ENCODE measurements around the gene CACNA2D1.

CACNA2D1 gene

GRCh38 chr7:82289152-82289535, 154.4 kb downstream of the CACNA2D1 start:
- in situ Hi-C loops (cut with MboI; ENCODE audit: low sequenced_read_pairs) = no loop called here

DNA sequence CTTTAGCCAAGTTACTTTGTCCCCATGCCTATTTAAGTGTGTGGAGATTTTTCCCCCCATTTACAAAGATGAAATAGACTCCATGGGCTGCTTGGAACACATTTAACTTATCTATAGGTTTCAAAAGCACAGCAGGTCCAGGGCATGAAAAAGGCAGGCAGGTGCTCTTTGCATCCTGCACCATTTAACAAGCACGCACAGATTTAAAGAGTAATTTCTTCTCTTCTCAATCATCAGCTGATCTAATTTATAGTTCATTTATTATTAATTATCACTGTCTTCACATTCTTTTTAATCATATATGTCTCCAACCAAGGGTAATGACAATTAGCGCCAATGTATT, 156.8 kb downstream of the CACNA2D1 start:
- in situ Hi-C loops (cut with MboI; ENCODE audit: low sequenced_read_pairs) = no loop called here

- in situ Hi-C loops (cut with MboI; ENCODE audit: low sequenced_read_pairs) = no loop called here
Observed at GRCh38 chr7:82286096-82286797, 157.3 kb downstream of the CACNA2D1 start.

DNA sequence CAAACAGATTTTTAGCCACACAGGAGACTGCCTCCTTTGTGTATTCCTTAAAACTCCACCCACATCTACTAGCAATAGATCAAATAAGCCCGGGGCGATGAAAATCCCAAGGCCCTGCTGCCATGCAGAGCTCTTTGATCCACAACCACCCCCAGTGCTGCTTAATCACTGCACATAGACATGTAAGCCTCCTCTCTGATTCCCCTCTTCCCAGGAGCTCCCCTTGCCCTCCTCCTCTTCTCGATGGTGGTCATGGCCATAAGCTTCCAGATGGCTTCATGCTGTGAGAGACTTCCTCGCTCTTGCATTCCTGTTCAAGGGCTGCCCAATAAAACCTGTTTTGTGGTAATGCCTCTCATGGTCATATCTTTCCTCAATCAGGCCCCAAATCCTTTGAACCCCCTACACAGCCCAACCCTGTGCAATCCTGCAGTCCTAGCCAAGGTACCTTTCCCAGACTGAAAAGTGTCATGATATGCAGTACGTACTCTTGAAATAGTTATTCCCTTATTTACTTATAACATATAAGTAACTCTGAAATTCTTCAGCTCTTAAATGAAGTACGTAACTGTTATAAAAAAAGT, 158.5 kb downstream of the CACNA2D1 start:
- in situ Hi-C loops (cut with MboI; ENCODE audit: low sequenced_read_pairs) = no loop called here

GRCh38 chr7:82275342-82275741, 168.2 kb downstream of the CACNA2D1 start:
- in situ Hi-C loops (cut with MboI; ENCODE audit: low sequenced_read_pairs) = no loop called here

GRCh38 chr7:82274681-82275080, 168.9 kb downstream of the CACNA2D1 start:
- in situ Hi-C loops (cut with MboI; ENCODE audit: low sequenced_read_pairs) = no loop called here

GRCh38 chr7:82273886-82274285, 169.7 kb downstream of the CACNA2D1 start:
- in situ Hi-C loops (cut with MboI; ENCODE audit: low sequenced_read_pairs) = no loop called here

- in situ Hi-C loops (cut with MboI; ENCODE audit: low sequenced_read_pairs) = no loop called here
Observed at GRCh38 chr7:82270870-82271269, 172.7 kb downstream of the CACNA2D1 start.

DNA sequence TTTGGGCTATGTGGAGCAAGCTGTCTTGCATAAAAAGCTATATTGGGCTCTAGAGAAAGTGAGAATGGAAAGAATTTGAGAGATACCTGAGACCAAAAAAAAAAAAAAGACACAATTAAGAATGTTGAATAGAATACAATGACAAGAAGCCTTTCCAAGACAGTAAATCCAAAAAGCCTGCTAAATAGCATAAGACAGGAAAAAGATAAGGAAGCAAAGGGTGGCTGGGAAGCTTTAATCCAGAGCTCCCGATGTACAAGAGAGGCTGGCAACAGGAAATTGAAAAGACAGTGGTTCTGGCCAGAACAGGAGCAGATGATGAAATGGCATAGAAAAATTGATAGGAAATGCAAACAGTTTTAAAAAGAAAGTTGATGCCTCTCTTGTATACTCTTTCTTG, 174.9 kb downstream of the CACNA2D1 start:
- in situ Hi-C loops (cut with MboI; ENCODE audit: low sequenced_read_pairs) = no loop called here

DNA sequence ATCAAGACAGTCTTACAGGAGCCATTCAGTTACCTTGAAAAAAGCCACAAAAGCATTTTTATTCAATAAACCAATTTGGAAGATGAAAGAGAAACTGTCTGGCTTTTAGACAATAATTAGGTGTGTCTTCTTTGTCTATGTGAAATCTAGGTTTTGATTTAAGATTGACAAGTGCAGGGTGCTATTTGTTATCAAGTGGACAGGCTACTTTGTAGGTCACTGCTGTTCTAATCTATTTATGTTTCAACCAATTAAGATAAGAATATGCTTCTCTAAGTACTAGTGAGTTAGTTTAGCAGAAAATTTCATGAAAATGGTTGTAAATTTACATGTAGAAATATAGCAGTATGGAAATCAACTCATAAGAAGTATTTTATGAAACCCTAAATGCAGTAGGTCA, 177.5 kb downstream of the CACNA2D1 start:
- in situ Hi-C loops (cut with MboI; ENCODE audit: low sequenced_read_pairs) = no loop called here

DNA sequence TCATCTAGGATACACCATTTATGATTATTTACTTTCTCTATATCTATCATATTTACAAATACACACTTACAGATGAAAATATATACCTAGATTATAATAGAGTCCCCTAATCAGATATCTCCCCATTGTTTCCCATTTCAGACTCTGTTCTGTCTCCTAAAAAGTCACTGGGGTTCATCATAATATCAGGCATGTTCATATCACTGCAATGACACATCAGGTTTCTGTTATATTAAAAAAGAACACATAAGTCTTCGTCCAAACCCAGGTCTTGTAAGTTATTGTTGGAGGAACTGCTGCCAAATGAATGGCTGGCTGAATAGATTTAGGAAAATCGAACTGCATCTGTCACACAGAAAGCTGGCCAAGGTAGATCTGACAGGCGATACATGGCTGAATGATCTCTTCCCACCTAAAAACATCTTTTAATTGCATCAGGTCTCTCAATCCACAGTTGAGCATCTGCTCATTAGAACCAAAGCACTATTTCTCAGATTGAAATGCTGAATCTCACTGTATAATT, 178.7 kb downstream of the CACNA2D1 start:
- in situ Hi-C loops (cut with MboI; ENCODE audit: low sequenced_read_pairs) = no loop called here

DNA sequence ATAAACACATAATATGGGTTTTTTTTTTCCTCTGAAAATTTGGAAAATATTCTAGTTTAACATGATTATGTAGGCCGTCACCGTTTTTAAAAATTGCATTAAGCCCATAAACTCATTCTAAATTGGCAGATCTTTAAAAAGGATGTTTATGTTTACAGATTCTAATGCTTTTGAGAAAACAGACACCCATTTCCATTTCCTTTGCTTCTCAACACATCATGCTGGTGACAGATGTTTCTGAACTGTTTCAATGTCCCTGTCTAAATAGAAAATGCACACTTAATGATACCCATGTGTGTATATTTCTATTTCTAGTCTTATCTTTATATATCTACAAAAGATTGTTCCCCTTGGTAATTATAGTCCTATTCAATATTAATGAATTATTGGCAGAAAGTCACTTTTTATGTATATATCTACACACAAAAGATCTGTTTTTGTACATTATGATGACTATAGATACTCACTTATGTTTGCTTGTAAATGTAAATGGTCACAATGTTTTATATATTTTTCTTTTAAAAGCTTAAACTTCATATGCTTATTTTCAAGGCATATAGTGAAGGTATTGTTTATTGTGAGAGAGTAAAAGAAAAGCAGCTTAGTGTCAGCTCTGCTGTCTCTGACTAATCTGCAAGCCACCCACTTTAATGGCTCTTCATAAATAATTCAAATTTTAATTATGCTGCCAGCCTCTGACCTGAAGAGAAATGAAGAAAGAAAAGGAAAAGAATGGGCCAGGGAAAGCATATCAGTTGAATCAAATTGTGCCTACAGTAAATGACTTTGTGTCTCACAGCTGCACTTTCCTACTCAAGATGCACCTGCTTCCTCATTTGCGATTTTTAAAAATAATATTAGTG, 179.4 kb downstream of the CACNA2D1 start:
- in situ Hi-C loops (cut with MboI; ENCODE audit: low sequenced_read_pairs) = no loop called here

DNA sequence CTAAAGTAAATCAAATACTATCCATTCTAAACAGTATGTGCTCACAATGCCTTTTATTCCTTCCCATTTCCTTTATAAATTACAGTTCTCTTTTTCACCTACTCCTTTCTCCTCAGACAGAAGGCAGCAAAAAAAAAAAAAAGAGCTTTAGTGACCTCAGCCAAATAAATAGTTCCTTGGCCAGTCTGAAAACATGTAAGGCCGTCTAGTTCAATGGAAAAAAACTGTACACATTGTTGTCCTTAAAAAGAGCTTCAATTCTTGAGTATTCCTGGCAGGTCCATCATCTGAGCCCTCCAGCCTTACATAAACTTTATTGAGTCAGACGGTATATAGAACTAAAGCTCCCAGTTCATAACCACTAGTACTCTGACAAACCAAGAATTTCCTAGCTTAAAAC, 185.4 kb downstream of the CACNA2D1 start:
- in situ Hi-C loops (cut with MboI; ENCODE audit: low sequenced_read_pairs) = no loop called here

DNA sequence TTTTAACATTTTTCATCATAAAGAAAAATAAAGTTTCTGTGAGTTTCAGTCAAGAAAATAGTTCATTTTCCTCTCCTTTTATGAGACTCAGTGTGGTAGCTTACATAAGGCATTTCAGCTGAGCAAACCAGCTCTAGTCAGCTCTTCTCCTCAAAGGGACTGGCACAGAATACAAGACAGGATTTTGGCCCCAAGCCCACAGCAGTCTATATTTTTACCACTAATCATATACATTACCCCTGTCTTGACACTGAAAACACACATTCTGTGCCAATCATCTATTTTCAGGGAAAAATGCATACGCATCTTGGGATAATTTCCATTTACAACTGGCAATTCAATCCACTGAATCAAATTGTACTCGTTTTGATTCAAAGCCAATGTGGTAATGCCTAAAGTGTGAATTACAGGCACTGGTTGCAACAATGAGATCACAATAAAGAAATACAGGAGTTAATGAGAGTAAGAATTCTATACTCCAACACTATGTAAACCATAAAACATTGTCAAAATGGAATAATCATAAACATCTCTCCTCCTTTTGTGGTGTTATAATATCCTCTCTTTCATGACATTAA, 186.4 kb downstream of the CACNA2D1 start:
- in situ Hi-C loops (cut with MboI; ENCODE audit: low sequenced_read_pairs) = no loop called here

DNA sequence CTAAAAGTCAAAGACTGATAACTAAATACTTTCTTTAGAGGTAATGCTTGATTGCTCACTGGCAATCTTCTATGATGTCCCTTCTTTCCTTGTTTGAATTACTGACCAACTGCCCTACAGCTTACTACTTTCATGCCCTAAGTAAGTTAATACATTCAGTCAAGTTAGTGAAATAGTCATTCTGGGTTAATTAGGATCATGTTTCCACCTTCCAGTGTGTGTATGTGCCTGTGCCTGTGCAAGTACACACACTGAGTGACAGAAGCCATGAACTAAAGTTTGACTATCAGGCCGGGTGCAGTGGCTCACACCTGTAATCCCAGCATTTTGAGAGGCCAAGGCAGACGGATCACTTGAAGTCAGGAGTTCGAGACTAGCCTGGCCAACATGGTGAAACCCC, 187.9 kb downstream of the CACNA2D1 start:
- in situ Hi-C loops (cut with MboI; ENCODE audit: low sequenced_read_pairs) = no loop called here

- in situ Hi-C loops (cut with MboI; ENCODE audit: low sequenced_read_pairs) = no loop called here
Observed at GRCh38 chr7:82250598-82250997, 193.0 kb downstream of the CACNA2D1 start.

DNA sequence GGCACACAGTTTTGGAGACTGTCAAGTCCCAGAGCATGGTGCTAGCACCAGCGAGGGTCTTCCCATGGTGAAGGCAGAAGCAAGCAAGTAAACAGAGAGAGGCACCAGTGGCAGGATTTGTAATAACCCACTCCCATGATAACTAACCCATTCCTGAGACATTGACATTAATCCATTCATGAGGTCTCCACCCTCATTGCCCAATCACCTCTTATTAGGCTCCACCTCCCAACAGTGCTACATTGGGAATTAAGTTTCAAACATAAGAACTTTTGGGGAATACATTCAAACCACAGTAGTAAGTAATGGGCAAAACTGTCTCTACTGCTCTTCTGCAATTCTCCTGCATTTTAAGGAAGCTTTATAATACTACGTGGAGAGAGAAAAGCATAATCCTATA, 193.6 kb downstream of the CACNA2D1 start:
- in situ Hi-C loops (cut with MboI; ENCODE audit: low sequenced_read_pairs) = no loop called here

DNA sequence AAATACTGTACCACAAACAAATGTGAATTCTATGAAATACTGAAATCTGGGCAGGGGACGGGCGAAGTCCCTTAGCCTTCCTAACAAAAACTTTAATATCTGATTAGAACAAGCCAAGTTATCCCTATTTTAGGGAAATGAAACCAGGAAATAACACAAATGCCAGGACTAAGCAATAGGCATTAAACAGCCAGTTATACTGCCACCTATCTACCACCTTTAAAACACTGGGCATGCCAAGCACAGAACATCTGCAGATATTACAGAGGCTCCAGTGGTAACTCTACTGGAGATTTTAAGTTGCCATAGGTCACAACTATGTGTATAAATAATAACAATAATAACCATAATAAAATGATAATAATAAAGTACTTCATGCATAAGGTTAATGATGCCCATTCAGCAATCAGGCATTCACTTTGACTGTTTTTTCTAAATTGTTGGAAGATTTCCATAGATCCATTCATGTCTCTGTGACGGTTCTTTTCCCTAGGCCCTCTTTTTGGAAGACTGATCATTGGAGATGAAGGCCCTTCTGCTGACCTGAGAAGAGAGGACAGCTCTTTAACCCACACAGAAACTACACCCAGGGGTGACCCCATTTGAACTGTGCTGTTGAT, 195.7 kb downstream of the CACNA2D1 start:
- in situ Hi-C loops (cut with MboI; ENCODE audit: low sequenced_read_pairs) = no loop called here

DNA sequence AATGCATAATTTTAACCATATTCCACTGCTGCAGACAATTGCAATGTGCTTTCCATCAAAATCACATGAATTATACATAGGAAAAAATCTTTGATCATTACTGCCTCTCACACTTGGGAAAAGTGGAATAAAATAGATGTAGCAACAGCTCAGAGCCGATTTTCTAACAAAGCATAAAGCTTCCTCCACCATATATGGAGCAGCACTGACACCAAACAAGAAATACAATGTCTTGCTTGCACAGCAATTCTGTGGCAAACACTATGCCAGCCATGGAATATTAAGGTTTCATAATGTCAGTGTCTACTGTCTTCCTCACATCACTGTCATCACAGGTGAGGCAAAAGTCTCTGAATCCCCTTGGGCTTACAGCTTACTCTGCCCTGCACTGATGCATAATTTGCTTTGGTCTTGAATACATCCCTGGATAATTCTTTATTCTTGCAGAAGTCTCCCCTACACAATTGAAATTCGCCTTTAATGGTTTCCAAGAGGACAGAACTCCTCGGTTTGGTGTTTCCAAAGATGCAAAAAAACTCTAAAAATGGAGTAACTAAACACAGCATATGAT, 198.5 kb downstream of the CACNA2D1 start:
- in situ Hi-C loops (cut with MboI; ENCODE audit: low sequenced_read_pairs) = no loop called here

- in situ Hi-C loops (cut with MboI; ENCODE audit: low sequenced_read_pairs) = no loop called here
Observed at GRCh38 chr7:82241356-82241755, 202.2 kb downstream of the CACNA2D1 start.

- in situ Hi-C loops (cut with MboI; ENCODE audit: low sequenced_read_pairs) = no loop called here
Observed at GRCh38 chr7:82235713-82236112, 207.9 kb downstream of the CACNA2D1 start.
